IMR-90 (cell line): ENCODE measurements around the gene POLE3.

Experiments
- CTCF ChIP-seq: conservative IDR thresholded peaks from 2 replicates; pipeline ENCODE4 v1.5.1; 2012; ENCODE audit warnings: mild to moderate bottlenecking, low read depth, low read length, improper control_type of control experiment
- MXI1 ChIP-seq: IDR thresholded peaks from 2 replicates; pipeline ENCODE4 v1.6.1; 2012; ENCODE audit warnings: low read depth, mild to moderate bottlenecking, low read length, moderate library complexity, borderline replicate concordance
- POLR2A ChIP-seq: IDR thresholded peaks from 2 replicates; pipeline ENCODE4 v1.6.1; 2012; ENCODE audit warnings: mild to moderate bottlenecking, low read depth, low read length
- RFX5 ChIP-seq: IDR thresholded peaks from 2 replicates; pipeline ENCODE4 v1.8.0; 2012; ENCODE audit warnings: low read depth, mild to moderate bottlenecking, low read length, moderate library complexity

GRCh38 chr9:113426701-113427100 lies 16.2 kb upstream of the POLE3 start:
- TF ChIP-seq CTCF = no peak
- no peak for TF ChIP-seq RFX5
- TF ChIP-seq POLR2A = no peak
- TF ChIP-seq MXI1 = no peak
